NCI-H2227 treated with DMSO at 0.1 percent for 48 hours (cell line): Measurements from ENCODE around the gene SYCP3.

ENCODE experiments used
- DNase-seq: peaks from one replicate; lab custom pipeline; 2025; lab: John Stamatoyannopoulos, UW

Gene SYCP3

DNA sequence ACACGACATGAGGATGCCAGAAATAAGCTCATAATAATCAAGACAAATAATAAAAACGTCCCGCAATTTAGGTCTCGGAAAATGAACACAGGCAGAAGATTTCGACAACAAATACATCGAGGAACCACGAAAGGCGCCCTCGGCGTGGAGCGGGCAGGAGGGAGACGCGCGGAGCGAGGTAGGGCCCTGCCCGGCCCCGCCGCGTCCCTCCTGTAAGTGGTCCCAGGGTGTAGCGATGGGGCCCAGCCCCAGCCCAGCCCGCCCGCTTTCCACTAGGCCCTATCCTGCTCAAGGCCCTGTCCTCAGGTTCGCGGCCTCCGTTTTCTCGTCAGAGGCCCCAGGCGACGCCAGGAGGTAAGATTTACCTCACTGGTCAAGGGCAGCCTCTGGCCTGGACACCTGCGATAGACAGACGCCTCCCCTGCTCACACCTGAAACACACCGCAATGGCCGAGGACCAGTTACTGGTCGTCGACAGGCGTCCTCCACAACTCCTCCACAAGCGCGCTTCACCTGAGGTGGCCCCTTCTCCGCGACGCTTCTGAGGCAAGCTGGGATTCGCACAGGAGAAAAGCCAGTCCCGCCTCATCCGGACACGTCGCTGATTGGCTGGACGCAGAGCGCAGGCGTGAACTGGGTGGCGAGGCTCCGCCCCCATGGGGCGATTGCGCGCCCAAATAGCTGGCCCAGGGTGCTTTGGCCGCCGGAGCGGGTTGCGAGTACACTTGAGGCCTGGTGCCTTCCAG is at the start of gene SYCP3:
SYCP3 (minus strand) TSS at position 543 of the 746 bp plus-strand sequence. CDS start 1,527 bp downstream, outside the sequence.
- no peak for DNase-seq

DNA sequence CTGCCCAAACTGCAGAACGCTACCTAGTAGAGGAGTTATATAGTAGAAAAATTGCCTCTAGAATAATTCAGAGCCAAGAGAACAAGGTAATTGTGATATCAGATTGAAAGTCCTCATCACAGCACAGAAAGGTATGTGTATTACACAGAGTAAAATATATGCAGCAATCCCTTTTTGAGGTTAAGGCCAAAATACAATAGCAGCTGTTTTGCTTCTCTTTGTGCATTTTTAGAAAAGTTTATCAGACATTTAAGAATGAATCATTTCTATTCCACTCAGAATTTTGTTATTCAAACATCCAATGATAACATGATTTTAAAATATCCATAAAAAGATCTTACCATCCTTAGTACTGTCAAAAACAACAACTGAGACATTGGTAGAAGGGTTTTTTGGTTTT is 46.4 kb upstream of the SYCP3 start:
- DNase-seq: no peak

DNA sequence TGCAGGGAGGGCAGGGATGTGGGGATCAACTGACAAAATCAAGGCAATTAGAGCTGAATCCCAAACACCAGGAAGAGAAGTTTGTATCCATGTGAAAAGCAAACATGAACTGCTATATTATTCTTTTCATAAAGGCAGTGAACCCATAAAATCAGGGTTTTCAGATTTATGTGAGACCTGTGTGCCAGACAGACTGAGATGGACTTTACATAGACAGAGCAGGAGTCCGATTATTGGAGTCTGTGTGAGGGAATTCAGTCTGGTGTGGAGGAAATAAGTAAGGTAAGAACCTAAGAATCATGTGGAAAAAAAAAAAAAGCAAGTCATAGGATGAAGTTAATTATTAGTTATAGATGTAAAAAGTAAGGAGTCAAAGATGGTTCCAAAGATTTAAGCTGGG is 45.1 kb upstream of the SYCP3 start:
- DNase-seq: no peak

DNA sequence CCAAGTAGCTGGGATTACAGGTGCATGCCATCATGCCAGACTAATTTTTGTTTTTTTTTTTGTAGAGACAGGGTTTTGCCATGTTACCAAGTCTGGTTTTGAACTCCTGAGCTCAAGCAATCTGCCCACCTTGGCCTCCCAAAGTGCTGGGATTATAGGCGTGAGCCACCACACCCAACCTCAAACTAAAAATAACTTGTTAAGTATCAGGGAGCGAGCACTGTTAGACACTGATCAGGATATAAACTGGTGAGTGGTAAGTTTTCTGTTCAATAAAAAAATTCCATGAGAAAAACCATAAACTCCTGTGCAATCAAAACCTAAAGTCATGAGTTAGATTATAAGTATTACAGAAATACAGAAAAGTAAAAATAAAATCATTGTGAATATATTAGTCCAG is 44.6 kb upstream of the SYCP3 start:
- no peak for DNase-seq

- no peak for DNase-seq
Measured at GRCh38 chr12:101783150-101783549, 43.9 kb upstream of the SYCP3 start.

GRCh38 chr12:101782273-101782731 is 43.0 kb upstream of the SYCP3 start:
- no peak for DNase-seq

DNA sequence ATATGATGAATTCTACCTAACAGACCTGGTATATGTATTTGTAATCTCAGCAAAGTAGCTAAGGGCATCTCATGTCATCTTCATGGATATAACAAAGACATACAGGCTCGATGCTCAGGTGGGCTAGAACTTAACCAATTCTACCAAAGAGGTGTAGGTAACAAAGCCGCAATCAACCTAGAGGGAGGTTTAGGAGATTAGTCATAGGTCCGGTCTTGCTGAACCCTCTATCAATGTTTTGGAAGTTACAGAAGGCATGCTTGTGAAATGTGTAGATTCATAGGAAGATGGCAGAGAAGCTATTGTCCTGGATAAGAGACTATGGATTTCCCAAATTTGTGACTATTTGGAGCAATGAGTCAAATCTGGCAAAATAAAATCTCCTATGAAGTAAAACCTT is 42.6 kb upstream of the SYCP3 start:
- no peak for DNase-seq

- DNase-seq: no peak
Measured at GRCh38 chr12:101780599-101780998, 41.3 kb upstream of the SYCP3 start.

GRCh38 chr12:101779626-101780025 is 40.4 kb upstream of the SYCP3 start:
- DNase-seq: no peak

DNA sequence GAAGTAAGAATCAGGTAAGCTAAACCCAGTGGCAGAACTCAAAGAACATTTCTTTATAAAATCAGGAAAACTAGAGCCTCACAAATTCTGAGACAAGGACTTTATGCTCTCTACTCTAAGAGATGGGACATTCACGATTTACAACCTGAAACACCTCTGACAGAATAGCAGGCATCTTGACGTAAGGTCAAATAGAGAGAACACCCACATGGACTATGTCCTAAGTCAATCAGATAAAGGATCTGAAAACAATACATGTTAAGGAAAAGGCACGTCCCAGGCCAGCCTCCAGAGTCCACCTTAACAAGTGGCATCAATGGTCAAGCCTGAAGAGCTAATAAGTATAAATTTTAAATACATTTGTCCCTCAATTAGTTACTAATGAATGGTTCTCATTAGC is 39.9 kb upstream of the SYCP3 start:
- DNase-seq: no peak

- DNase-seq: no peak
Measured at GRCh38 chr12:101777978-101778377, 38.7 kb upstream of the SYCP3 start.

- DNase-seq: no peak
Measured at GRCh38 chr12:101777485-101777884, 38.2 kb upstream of the SYCP3 start.

GRCh38 chr12:101775816-101776215 is 36.6 kb upstream of the SYCP3 start:
- DNase-seq: no peak

GRCh38 chr12:101773650-101774162 is 34.4 kb upstream of the SYCP3 start:
- peak; percentile 56 for DNase-seq

- no peak for DNase-seq
Measured at GRCh38 chr12:101772012-101772775, 32.9 kb upstream of the SYCP3 start.

GRCh38 chr12:101769865-101770264 is 30.6 kb upstream of the SYCP3 start:
- DNase-seq: no peak

DNA sequence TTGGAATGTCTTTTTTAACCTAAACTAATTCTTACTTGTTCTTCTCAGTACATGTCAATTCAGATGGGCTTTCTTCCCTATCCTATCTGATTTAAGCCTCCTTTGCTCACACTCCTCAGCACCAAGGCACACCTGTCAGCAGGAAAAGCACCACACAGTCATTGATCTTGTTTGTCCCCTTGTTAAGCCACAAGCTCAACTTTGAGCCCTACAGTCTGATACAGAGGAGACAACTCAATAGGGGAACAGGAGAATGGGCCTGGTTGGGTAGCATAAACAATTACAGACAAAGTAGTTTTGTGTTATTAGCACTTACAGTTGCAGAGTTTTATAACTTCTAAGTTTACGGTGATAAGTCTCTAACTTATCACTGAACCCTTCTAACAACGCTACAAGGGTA is 29.5 kb upstream of the SYCP3 start:
- DNase-seq: no peak

GRCh38 chr12:101767537-101767936 is 28.3 kb upstream of the SYCP3 start:
- DNase-seq: no peak

DNA sequence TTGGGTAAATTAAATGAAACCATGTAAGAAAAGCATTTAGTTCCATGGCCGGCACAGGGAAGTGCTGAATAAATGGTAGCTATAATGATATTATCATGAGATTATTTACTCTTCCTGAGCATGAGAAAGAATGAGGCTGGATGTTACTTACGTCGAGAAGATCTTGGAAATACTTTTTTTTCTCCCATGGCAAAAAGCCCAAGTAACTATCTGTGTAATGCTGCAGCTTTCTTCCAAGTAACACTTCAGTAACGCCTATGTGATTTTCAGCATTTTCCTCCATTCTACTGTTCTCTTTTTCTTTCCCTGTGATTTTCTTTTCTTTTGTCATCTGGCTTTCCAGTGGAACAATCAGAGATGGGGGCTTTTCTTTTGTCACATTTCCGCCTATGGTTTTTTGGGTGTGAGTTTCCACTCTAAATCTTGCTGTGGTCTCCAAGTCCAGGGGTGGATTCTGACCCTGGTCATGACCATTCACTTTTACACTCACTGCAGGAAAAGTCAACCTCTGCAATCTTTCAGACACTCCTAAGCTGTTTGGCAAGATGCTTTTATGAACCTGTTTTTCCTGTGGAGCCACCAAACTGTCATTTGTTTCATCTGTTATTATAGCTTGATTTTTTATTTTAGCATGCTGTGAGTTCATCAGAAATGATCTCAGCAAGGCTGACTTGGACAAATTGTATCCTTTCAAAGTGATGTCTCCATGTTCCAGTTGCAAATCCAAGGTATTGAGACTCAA is 25.0 kb upstream of the SYCP3 start:
- no peak for DNase-seq

- no peak for DNase-seq
Measured at GRCh38 chr12:101763246-101763931, 24.1 kb upstream of the SYCP3 start.

- no peak for DNase-seq
Measured at GRCh38 chr12:101761781-101762180, 22.5 kb upstream of the SYCP3 start.

DNA sequence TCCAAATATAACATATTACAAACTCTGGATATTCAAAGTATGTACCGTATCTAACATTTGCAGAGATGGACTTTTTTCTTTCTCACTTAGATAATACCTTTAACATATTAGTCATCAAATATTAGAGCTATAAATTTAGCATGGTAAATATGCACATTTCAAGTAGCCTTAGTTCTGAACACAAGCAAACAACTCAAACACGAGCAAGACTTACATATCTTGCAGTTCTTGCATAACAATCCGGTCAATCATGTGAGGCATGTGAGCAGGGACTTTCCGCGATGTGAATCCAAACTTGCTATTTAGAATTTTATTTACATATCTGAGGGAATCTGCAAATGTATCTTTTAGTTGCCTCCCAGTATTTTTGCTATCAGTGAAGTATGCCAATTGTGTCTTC is 22.1 kb upstream of the SYCP3 start:
- DNase-seq: no peak
